Skeletal muscle cell (primary cell): ENCODE results near the gene LRIG3.
"Not testable (repeated sequence)": the region's sequence is repeated elsewhere in the genome, so short reads cannot be mapped to it uniquely, and the experiment has no call there.

Experiments used
- DNase-seq: peaks from one replicate; pipeline ENCODE4 v3.0.0-alpha.2; 2010; ENCODE audit warnings: low read depth
- H3K4me3 ChIP-seq: 2 replicates; pipeline ENCODE4 v1.5.1; 2011; ENCODE audit warnings: low read depth, mild to moderate bottlenecking, control low read depth, low read length, moderate library complexity

The LRIG3 gene

GRCh38 chr12:58914457-58914856, 5.8 kb downstream of the LRIG3 start:
- DNase-seq = no peak
- H3K4me3 ChIP-seq = no peak overlapping the region

DNA sequence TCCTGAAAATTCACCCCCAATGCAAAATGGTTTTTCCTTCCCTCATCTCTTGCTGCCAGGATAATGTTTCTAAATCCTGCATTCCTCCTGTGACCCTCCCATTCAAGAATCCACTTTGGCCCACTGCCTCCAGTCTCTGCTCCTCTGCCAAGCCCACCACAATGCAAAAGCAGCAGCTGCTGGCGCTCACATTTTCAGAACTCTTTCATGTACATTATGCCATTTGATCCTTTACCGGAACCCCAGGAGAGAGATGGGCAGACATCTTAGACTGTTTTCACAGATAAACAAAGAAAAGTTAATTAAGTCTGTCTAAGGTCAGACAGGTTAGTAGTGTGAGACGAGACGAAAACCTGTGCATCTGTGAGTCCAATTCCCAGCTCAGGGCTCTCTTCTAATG, 12.9 kb downstream of the LRIG3 start:
- peak; percentile 36 for DNase-seq
- no peak overlapping the region for H3K4me3 ChIP-seq

- DNase-seq = no peak
- H3K4me3 ChIP-seq = no peak overlapping the region
Observed at GRCh38 chr12:58906917-58907316, 13.4 kb downstream of the LRIG3 start.

- no peak overlapping the region for H3K4me3 ChIP-seq
- no peak for DNase-seq
Observed at GRCh38 chr12:58905422-58905821, 14.9 kb downstream of the LRIG3 start.

- H3K4me3 ChIP-seq, DNase-seq: not testable (repeated sequence)
Observed at GRCh38 chr12:58902726-58903125, 17.6 kb downstream of the LRIG3 start.

- DNase-seq = no peak
- no peak overlapping the region for H3K4me3 ChIP-seq
Observed at GRCh38 chr12:58901664-58902063, 18.6 kb downstream of the LRIG3 start.

DNA sequence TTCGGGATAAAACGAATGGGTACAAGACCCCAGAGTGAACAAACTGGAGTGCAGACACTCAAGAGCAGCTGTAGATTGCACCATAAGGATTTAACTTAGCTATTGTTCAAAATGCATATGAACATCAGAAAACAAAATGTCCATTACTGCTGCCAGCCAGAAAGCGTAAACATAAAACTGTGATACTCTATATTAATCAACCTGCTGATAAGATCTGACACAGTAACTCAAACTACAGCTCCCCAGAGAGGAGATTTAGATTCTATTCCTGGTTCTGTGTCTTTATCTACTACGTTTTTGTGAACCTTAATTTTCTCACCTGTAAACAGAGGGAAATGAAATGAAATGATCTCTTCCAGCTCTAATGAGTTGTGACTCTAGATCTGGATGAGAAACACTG, 22.3 kb downstream of the LRIG3 start:
- H3K4me3 ChIP-seq = no peak overlapping the region

GRCh38 chr12:58896278-58896677, 24.0 kb downstream of the LRIG3 start:
- H3K4me3 ChIP-seq = no peak overlapping the region
- no peak for DNase-seq

More for the DNA sequence above, 22.3 kb downstream of the LRIG3 start:
- DNase-seq = no peak

DNA sequence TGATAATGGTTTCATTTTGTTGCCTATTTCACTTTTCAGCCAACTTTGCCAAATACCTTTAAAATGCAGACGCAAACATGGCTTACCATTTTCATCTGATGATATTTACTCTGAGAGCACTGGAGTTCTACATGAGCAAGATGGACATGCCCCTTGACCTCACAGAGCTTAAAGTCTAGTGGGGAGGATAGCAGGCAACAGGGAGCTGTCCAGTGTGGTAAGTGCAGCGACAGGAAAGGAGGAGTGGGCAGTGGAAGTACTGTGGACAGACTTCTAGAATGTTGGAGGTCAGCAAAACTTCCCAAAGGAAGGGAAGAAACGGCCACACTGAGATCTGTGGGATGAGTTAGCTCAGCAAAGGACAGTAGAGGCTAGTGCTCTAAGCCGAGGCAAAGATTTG, 25.3 kb downstream of the LRIG3 start:
- DNase-seq = no peak
- H3K4me3 ChIP-seq = no peak overlapping the region

- DNase-seq = no peak
- no peak overlapping the region for H3K4me3 ChIP-seq
Observed at GRCh38 chr12:58894040-58894439, 26.3 kb downstream of the LRIG3 start.

DNA sequence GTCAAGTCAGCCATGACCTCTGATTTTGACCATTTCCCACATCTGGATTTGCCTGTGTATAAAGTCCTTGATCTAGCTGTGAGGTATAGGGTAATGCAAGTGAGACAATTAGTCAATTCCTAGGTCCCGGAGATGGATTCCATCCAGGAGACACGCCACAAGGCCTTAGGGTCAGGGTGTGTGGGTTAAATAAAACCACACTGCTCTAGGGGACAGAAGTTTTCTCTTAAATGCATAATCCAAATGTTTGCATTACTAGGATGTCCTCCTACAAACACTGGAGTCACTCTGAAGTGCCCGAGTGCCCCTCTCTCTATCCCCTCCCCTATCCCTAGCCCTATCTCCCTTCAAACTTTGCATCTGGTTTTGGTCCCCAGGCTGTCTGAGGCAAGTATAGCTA, 26.8 kb downstream of the LRIG3 start:
- no peak overlapping the region for H3K4me3 ChIP-seq
- DNase-seq = no peak

GRCh38 chr12:58889557-58889956, 30.7 kb downstream of the LRIG3 start:
- no peak overlapping the region for H3K4me3 ChIP-seq
- DNase-seq = no peak

GRCh38 chr12:58888131-58888783, 32.0 kb downstream of the LRIG3 start:
- no peak overlapping the region for H3K4me3 ChIP-seq
- DNase-seq = peak; percentile 49

- H3K4me3 ChIP-seq = no peak overlapping the region
- DNase-seq = no peak
Observed at GRCh38 chr12:58887068-58887467, 33.2 kb downstream of the LRIG3 start.

- no peak overlapping the region for H3K4me3 ChIP-seq
- no peak for DNase-seq
Observed at GRCh38 chr12:58886474-58886873, 33.8 kb downstream of the LRIG3 start.

DNA sequence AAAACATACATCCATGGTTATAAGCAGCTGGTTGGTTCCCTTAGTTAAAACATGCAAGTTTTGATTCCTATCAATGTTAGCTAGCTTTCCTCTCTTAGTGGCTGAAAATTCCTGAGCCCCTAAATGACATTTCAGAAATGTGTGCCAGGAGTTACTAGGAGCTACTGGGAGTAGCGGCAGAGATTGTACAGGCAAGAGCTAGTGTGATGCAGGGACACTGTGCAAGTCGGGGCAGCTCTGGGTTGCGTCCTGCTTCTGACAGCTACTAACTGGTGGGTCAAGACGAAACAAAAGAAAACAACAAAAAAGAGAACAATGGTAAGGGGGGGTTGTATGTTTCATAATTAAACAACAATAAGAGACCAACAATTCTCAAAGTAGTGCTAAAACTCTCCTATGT, 35.4 kb downstream of the LRIG3 start:
- no peak for DNase-seq
- no peak overlapping the region for H3K4me3 ChIP-seq

DNA sequence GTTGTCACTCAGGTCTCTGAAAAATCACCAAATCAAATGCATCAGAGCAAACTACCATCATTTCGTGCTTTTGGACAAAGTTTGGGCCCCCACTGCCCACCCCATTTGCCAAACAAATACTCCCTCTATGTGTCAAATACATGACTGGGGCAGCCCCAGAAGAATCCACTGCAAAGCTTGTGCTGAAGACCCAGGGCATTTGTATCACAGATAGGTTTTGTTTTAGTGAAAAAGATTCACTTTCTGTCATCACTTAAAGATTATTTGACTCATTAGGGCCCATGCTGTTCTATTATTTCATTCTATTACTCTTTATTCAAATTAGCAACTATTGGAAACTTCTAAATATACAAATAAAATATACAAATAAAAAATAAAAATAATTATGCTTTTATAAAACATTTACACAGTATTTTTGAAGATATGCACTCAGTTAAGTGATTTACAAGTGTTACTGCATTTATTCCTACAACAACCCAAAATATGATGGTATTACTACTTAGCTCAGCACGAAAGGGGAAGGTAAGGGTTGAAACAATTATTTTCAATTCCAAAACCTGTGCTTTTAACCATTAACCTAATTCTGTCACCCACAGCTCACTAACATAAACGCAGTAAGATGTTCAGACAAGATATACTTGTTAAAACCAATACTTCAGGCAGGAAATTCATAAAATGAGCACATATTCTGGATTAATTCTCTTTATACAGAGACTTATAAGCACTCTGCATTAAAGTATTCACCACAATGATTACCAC, 36.5 kb downstream of the LRIG3 start:
- H3K4me3 ChIP-seq = no peak overlapping the region
- DNase-seq = no peak

GRCh38 chr12:58882826-58883225, 37.5 kb downstream of the LRIG3 start:
- DNase-seq = no peak
- H3K4me3 ChIP-seq = no peak overlapping the region

- no peak overlapping the region for H3K4me3 ChIP-seq
- DNase-seq = no peak
Observed at GRCh38 chr12:58881816-58882215, 38.5 kb downstream of the LRIG3 start.

DNA sequence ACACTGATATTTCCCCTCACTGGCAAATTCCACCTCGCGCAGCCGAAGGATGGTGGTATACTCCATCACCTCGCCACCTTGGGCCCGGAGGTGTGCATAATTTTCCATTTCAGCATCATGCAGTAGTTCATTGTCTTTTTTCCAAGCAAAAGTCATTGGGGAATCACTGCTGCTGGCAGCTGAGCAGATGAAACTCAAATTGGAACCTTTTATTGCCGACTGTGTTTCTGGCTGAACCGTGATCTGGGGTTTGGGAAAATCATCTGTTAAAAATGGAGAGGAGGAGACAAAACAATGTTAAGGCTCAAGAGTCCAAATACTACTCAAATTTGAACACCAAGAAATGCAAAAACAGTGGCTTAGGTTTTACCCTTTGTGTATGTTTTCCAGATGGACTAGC, 39.7 kb downstream of the LRIG3 start:
- DNase-seq = no peak

GRCh38 chr12:58877243-58877743, 43.0 kb downstream of the LRIG3 start:
- peak; percentile 99 for DNase-seq
- no peak overlapping the region for H3K4me3 ChIP-seq

More for the DNA sequence above, 39.7 kb downstream of the LRIG3 start:
- H3K4me3 ChIP-seq = no peak overlapping the region
